HL-60 (cell line): ENCODE data around the gene SAP30BP.

Experiments
- GABPA ChIP-seq: IDR thresholded peaks from 2 replicates; pipeline ENCODE4 v1.6.1; 2012; ENCODE audit warnings: low read depth
- POLR2AphosphoS5 ChIP-seq: IDR thresholded peaks from 2 replicates; pipeline ENCODE4 v1.6.1; 2012; ENCODE audit warnings: low read depth
- TF ChIP-seq, protein P1 (sequence below): IDR thresholded peaks from one replicate; pipeline ENCODE4 v1.5.1; 2011; ENCODE audit warnings: low read length, control low read depth, inconsistent platforms; ENCODE audit not compliant: insufficient read depth
- TF ChIP-seq, protein P2 (sequence below): IDR thresholded peaks from 2 replicates; pipeline ENCODE4 v1.6.1; 2012; ENCODE audit warnings: low read depth; ENCODE audit not compliant: insufficient replicate concordance

DNA sequence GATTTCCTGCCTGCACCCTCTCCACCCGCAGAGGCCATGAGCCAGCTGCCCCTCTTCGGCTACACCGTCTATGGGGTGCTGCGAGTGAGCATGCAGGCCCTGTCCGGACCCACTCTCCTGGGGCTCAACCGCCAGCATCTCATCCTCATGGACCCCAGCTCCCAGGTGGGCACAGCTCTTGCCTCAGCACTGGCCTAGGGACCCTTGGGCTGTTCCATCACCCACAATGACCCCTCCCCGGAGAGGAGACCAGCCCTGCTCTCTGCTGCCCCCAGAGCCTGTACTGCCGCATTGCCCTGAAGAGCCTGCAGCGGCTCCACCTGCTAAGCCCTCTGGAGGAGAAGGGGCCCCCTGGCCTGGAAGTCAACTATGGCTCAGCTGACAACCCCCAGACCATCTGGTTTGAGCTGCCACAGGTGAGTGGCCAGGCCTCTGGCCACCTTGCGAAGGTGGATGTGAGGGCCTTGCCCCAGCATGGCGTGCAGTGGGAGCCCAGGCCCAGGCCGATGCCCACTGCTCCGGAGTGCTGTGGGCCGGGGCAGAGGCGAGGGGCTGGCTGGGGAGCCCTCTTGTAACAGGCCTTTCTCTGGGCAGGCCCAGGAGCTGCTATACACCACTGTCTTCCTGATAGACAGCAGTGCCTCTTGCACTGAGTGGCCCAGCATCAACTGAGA lies 41.2 kb upstream of the SAP30BP start:
- TF ChIP-seq, protein P1, sequence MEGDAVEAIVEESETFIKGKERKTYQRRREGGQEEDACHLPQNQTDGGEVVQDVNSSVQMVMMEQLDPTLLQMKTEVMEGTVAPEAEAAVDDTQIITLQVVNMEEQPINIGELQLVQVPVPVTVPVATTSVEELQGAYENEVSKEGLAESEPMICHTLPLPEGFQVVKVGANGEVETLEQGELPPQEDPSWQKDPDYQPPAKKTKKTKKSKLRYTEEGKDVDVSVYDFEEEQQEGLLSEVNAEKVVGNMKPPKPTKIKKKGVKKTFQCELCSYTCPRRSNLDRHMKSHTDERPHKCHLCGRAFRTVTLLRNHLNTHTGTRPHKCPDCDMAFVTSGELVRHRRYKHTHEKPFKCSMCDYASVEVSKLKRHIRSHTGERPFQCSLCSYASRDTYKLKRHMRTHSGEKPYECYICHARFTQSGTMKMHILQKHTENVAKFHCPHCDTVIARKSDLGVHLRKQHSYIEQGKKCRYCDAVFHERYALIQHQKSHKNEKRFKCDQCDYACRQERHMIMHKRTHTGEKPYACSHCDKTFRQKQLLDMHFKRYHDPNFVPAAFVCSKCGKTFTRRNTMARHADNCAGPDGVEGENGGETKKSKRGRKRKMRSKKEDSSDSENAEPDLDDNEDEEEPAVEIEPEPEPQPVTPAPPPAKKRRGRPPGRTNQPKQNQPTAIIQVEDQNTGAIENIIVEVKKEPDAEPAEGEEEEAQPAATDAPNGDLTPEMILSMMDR: peak; percentile 65
- TF ChIP-seq, protein P2, sequence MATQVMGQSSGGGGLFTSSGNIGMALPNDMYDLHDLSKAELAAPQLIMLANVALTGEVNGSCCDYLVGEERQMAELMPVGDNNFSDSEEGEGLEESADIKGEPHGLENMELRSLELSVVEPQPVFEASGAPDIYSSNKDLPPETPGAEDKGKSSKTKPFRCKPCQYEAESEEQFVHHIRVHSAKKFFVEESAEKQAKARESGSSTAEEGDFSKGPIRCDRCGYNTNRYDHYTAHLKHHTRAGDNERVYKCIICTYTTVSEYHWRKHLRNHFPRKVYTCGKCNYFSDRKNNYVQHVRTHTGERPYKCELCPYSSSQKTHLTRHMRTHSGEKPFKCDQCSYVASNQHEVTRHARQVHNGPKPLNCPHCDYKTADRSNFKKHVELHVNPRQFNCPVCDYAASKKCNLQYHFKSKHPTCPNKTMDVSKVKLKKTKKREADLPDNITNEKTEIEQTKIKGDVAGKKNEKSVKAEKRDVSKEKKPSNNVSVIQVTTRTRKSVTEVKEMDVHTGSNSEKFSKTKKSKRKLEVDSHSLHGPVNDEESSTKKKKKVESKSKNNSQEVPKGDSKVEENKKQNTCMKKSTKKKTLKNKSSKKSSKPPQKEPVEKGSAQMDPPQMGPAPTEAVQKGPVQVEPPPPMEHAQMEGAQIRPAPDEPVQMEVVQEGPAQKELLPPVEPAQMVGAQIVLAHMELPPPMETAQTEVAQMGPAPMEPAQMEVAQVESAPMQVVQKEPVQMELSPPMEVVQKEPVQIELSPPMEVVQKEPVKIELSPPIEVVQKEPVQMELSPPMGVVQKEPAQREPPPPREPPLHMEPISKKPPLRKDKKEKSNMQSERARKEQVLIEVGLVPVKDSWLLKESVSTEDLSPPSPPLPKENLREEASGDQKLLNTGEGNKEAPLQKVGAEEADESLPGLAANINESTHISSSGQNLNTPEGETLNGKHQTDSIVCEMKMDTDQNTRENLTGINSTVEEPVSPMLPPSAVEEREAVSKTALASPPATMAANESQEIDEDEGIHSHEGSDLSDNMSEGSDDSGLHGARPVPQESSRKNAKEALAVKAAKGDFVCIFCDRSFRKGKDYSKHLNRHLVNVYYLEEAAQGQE: no peak
- no peak for TF ChIP-seq POLR2AphosphoS5
- TF ChIP-seq GABPA: no peak
